HEK293T (cell line): ENCODE measurements around the gene LIFR.

ENCODE experiments used
- ARNT ChIP-seq: fragments of 450-650 bp; IDR thresholded peaks from 2 replicates; pipeline ENCODE4 v1.6.1; 2017; ENCODE audit warnings: mild to moderate bottlenecking
- BHLHE40 ChIP-seq: fragments of 450-650 bp; IDR thresholded peaks from 2 replicates; pipeline ENCODE4 v1.6.1; 2016; ENCODE audit warnings: mild to moderate bottlenecking, moderate library complexity, borderline replicate concordance
- ELF4 ChIP-seq: fragments of 450-650 bp; IDR thresholded peaks from 2 replicates; pipeline ENCODE4 v1.6.1; 2017; ENCODE audit warnings: antibody characterized with exemption
- FOXA1 ChIP-seq: fragments of 450-650 bp; IDR thresholded peaks from 2 replicates; pipeline ENCODE4 v1.6.1; 2016; ENCODE audit warnings: mild to moderate bottlenecking
- FOXK2 ChIP-seq: fragments of 450-650 bp; IDR thresholded peaks from 2 replicates; pipeline ENCODE4 v1.6.1; 2016; ENCODE audit warnings: mild to moderate bottlenecking
- FOXM1 ChIP-seq: fragments of 450-650 bp; IDR thresholded peaks from 2 replicates; pipeline ENCODE4 v1.6.1; 2017; ENCODE audit warnings: mild to moderate bottlenecking, borderline replicate concordance
- L3MBTL2 ChIP-seq: fragments of 450-650 bp; conservative IDR thresholded peaks from 2 replicates; pipeline ENCODE4 v1.6.1; 2016; ENCODE audit warnings: mild to moderate bottlenecking
- NFRKB ChIP-seq: fragments of 450-650 bp; IDR thresholded peaks from 2 replicates; pipeline ENCODE4 v1.6.1; 2016; ENCODE audit warnings: mild to moderate bottlenecking, moderate library complexity
- SP1 ChIP-seq: fragments of 450-650 bp; IDR thresholded peaks from 2 replicates; pipeline ENCODE4 v1.6.1; 2017
- SUZ12 ChIP-seq: fragments of 450-650 bp; IDR thresholded peaks from 2 replicates; pipeline ENCODE4 v1.6.1; 2016; ENCODE audit warnings: mild to moderate bottlenecking
- TARDBP ChIP-seq: fragments of 450-650 bp; IDR thresholded peaks from 2 replicates; pipeline ENCODE4 v1.6.1; 2016
- ZNF384 ChIP-seq: fragments of 450-650 bp; IDR thresholded peaks from 2 replicates; pipeline ENCODE4 v1.6.1; 2016

DNA sequence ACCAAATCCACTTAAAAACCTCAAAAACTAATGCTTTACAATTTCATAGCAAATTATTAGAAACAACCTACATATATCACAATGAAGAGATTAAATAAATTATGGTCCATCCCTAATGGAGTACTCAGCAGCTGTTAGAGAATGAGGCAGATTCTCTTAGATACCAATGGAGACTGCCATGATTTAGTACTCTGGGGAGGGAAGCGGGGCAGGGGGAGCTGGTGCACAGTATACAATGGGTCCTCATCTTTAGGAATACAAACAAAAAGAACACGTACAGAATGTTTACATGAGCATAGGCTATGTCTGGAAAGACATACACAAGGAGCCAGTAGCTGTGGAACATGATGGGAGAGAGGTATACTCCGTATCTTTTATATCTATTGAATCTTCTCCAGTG, 2.0 kb downstream of the LIFR start:
- TF ChIP-seq FOXM1 (no peak), SP1 (no peak), BHLHE40 (no peak), ZNF384 (no peak), FOXK2 (no peak), SUZ12 (no peak), ELF4 (no peak), ARNT (no peak), FOXA1 (no peak), TARDBP (no peak), NFRKB (no peak), L3MBTL2 (no peak)
